Measurements from ENCODE around the gene SNTB2.

DNA sequence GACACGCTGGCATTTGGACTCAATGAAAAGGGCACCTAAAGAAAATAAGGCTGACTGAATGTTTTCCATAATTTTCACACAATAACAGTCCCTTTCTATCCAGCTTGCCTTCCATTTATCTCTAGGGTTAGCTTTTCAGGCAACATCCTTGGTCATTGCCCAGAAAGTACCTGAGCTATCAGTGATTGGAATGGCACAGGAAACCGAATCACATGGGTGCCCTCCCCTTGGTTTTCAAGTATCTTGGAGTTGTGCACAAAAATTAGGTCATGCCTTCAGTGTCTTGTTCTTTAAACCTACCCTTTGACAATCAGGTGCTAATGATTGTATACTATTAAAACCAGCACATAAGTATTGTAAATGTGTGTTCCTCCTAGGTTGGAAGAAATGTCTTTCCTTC lies 120.9 kb downstream of the SNTB2 start:
- TF ChIP-seq, protein P1, sequence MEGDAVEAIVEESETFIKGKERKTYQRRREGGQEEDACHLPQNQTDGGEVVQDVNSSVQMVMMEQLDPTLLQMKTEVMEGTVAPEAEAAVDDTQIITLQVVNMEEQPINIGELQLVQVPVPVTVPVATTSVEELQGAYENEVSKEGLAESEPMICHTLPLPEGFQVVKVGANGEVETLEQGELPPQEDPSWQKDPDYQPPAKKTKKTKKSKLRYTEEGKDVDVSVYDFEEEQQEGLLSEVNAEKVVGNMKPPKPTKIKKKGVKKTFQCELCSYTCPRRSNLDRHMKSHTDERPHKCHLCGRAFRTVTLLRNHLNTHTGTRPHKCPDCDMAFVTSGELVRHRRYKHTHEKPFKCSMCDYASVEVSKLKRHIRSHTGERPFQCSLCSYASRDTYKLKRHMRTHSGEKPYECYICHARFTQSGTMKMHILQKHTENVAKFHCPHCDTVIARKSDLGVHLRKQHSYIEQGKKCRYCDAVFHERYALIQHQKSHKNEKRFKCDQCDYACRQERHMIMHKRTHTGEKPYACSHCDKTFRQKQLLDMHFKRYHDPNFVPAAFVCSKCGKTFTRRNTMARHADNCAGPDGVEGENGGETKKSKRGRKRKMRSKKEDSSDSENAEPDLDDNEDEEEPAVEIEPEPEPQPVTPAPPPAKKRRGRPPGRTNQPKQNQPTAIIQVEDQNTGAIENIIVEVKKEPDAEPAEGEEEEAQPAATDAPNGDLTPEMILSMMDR (IDR thresholded peaks at IDR 0.05) = no peak
- TF ChIP-seq EZH2 (IDR thresholded peaks at IDR 0.05) = no peak
